OCI-LY3 (cell line): ENCODE measurements around the gene TMEM30A.

Experiments used
- CTCF ChIP-seq: fragments of 200-600, 300-600 bp; sonication (generic); IDR thresholded peaks from 2 replicates; pipeline ENCODE4 v1.5.1; 2014; ENCODE audit warnings: antibody characterized with exemption, low read length, low read depth
- EZH2phosphoT487 ChIP-seq: fragments of 200-600 bp; shearing (Covaris generic); IDR thresholded peaks from 2 replicates; pipeline ENCODE4 v1.6.1; 2018; ENCODE audit warnings: antibody characterized with exemption, mixed run types, low read depth

GRCh38 chr6:75327807-75328206, 43.2 kb upstream of the TMEM30A start:
- TF ChIP-seq CTCF (no peak), EZH2phosphoT487 (no peak)
